Hematopoietic multipotent progenitor cell treated with erythropoietin and hydrocortisone succinate and interleukin-3 and kit ligand, for 4 days (in vitro differentiated cells): ENCODE data around the gene GNAT1.
A peak's percentile ranks its signal among the peaks of the same experiment; 100 is the strongest.
"Not testable (repeated sequence)": the region's sequence is repeated elsewhere in the genome, so short reads cannot be mapped to it uniquely, and the experiment has no call there.

Experiments used
- DNase-seq: peaks from one replicate; pipeline ENCODE4 v3.0.0-alpha.2; 2015

Gene GNAT1

DNA sequence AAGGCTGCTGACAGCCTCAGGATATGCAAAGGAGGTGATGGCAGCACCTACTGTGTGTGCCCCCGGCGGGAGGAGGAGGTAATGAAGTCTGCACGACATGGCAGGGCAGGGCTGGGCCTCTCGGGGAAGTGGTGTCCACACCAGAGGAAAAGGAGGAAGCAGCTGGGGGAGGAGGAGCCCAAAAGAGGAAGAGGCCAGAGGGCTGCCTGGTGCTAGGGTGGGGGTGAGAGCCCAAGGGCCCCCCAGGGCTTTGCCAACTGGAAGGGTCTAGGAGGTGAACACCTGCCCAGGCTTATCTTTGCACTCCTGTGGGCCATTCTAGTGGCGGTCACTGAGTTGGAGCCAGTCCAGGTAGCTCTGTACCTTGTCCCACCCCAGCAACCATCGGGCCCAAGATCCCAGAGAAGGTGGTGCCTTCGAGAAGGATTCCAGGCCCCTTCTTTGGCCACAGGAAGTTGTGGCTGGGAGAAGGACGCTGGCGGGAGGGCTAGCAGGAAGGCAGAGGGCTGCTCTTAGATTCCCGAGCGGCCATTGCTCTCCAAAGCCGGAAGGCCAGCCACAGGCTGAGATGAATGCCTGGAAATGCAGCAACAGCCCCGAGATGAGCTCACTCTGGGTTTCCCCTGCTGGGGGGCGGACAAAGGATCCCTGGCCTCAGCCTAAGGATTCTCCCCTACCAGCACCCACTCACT is 51.6 kb downstream of the GNAT1 start:
- DNase-seq, result peak; percentile 96

DNA sequence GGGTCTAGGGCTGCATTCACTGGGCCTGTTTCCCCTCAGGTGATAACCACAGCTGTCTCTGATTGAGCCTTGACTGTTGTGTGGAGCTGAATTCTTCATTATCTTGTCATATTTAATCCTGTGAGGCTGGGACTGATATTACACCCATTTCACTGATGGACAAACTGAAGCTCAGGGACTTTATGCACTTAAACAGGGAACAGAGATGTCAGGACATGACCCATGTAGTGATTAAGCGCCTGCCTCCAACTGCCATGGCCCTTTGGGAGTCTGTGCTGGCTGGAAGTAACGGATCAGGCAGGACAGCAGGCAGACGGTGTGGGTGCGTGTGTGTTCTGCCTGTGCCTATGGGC is 52.1 kb downstream of the GNAT1 start:
- no peak for DNase-seq

DNA sequence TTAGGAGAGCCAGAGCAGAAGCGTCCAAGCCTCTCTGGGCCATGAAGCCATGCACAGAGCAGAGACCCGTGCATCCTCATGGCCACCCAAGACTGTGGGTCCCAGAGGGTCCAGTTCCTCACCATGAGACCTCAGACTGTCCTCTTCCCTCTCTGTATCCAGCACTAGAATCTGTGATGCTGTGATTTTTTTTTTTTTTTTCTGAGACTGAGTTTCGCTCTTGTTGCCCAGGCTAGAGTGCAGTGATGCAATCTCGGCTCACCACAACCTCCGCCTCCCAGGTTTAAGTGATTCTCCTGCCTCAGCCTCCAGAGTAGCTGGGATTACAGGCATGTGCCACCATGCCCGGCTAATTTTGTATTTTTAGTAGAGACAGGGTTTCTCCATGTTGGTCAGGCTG is 53.4 kb downstream of the GNAT1 start:
- DNase-seq, result not testable (repeated sequence)

DNA sequence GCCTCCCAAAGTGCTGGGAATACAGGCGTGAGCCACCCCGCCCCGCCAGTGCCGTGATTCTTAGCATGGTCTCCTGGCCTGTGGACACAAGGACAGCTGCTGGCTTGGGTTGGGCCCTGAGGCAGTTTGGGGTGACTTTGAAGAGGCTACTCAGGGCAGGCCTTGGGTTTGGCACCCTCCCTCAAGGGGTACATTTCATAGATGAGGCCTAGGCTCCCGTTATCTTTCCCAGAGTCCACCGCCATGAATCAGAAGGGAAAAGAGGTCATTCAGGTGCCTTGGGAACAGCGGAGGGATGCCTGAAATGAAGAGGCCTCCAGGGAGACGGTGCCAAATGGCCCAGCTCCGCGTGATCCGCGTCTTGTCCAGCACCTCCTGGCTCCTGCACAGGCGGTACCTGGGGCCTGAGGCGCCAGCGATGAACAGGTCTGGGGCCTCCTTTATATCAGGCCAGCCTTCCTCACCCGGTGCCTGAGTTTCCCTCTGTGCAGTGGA is 53.9 kb downstream of the GNAT1 start:
- DNase-seq, result no peak

DNA sequence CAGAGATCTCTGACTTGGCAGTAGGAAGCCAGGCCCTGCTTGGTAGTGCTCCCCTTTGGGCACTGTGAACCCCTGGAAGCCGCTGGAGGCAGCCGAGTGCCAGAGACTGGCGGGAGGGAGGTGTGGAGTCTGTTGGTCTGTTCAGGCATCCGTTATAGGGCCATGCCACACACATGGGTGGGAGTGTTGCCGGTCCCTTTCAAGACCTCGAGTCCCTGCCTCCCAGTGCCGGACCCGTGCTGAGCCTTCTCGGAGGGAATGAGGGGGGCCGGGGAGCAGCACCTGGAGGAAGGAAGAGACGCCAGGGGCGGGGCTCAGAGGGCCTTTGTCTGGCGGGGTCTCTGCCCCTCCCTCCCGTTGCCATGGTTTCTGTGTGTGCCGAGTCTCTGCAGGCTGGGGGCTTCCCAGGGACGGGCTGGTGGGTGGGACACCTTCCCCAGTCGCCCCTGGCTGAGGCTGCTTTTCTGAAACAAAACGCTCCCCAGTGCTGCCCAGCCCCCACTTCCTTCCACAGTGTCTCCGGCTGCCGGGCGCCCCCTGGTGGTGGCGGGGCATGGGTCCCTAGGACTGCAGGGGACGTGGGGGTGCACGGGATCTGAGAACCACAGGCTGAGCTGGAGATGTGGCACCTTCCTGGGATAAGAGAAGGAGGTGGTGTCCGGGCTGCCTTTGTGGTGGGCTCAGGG is 54.6 kb downstream of the GNAT1 start:
- peak; percentile 96 for DNase-seq

DNA sequence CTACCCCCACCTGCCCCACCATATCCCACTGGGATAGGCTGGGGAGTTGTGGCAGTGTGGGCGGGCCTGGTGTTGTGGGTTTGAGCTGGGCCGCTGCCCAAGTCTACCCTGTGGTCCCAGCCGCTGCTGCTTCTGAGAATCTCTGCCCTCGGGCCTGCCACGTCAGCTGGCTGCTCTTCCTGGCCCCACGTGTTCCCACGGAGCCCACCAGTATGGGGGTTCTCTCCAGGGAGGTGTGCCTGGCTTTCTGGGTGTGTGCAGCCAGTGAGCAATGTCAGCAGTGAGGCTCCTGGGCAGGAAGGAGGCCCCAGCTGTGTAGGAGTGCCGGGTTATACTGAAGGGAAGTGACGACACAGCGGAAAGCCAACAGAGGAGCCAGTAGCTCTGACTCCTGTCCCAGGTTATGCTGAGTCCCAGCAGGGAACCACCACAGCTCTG is 55.1 kb downstream of the GNAT1 start:
- peak; percentile 90 for DNase-seq
